ENCODE measurements around the gene PAFAH1B1. TPM values are rescaled to one million over a fixed set of nuclear protein-coding genes. Genes with fewer than 3 reads are reported as not detected.
"Not testable (repeated sequence)": the region's sequence is repeated elsewhere in the genome, so short reads cannot be mapped to it uniquely, and the experiment has no call there.

Gene PAFAH1B1
- total RNA-seq, 2 experiments from 2014 or later = 183 to 186 TPM

GRCh38 chr17:2660410-2660809, 67.0 kb downstream of the PAFAH1B1 start:
- ChIA-PET POLR2A (interaction anchor here (0.9 kb wide), 1 partner anchor 13 kb away, joined by 3 read pairs; no protein-coding TSS in a partner anchor), CTCF (interaction anchor here (0.6 kb wide), 1 partner anchor 12 kb away, joined by 3 read pairs; no protein-coding TSS in a partner anchor)
- peak overlapping the region; percentile 35 for H3K27ac Mint-ChIP-seq
- H3K27me3 Mint-ChIP-seq, H3K4me3 Mint-ChIP-seq, DNase-seq, H3K9me3 Mint-ChIP-seq: not testable (repeated sequence)
- peaks cover 38% of the 10 kb centered on the region for H3K36me3 Mint-ChIP-seq (ENCODE audit: low read depth)
- peaks cover 28% of the 10 kb centered on the region for H3K4me1 Mint-ChIP-seq

DNA sequence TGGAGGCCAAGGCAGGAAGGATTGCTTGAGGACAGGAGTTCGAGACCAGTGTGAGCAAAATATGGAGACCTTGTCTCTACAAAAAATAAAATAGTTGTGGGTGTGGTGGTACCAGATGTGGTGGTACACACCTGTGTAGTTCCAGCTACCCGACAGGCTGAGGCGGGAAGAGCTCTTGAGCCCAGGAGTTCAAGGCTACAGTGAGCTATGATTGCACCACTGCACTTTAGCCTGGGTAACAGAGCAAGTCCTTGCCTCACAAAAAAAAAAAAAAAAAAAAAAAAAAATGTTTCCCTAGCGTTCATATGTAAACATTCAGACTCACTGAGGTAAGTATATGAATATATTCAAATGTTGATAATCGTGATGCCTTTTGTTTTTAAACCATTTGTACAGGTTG, 78.6 kb downstream of the PAFAH1B1 start:
- DNase-seq = no peak
- Mint-ChIP-seq H3K4me1 (peaks cover 2% of the 10 kb centered on the region), H3K4me3 (no peak overlapping the region), H3K9me3 (no peaks in the 10 kb centered on the region), H3K36me3 (ENCODE audit: low read depth) (peaks cover 71% of the 10 kb centered on the region), H3K27me3 (no peaks in the 10 kb centered on the region), H3K27ac (no peak overlapping the region)
- ChIA-PET POLR2A (no interaction called here), CTCF (interaction anchor here (1.4 kb wide), 1 partner anchor 256 kb away, joined by 3 read pairs; no protein-coding TSS in a partner anchor)

DNA sequence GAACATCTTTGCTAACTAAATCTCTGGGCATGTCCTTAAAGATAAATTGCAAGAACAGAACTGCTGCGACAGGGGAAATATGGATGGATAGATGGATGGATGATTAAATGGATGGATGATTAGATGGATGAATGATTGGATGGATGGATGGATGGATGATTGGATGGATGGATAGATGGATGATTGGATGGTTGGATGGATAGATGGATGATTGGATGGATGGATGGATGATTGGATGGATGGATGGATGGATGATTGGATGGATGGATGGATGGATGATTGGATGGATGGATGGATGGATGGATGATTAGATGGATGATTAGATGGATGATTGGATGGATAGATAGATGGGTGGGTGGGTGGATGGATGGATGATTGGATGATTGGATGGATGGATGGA, 85.8 kb downstream of the PAFAH1B1 start:
- DNase-seq, H3K27ac Mint-ChIP-seq, H3K9me3 Mint-ChIP-seq, CTCF ChIA-PET, H3K4me3 Mint-ChIP-seq, H3K4me1 Mint-ChIP-seq, POLR2A ChIA-PET, H3K27me3 Mint-ChIP-seq: not testable (repeated sequence)
- peaks cover 68% of the 10 kb centered on the region for H3K36me3 Mint-ChIP-seq (ENCODE audit: low read depth)

DNA sequence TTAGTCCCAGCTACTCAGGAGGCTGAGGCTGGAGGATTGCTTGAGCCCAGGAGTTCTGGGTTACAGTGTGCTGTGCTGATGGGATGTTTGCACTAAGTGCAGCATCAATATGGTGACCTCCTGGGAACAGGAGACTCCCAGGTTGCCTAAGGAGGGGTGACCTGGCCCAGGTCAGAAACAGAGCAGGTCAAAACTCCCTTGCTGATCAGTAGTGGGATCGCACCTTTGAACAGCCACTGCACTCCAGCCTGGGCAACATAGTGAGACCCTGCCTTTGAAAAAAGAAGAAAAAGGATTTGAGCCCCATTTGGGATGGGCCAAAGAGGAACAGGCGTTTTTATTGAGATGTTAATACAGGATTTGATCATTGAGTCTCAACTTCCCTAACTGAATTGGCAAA, 87.5 kb downstream of the PAFAH1B1 start:
- H3K27ac Mint-ChIP-seq = no peak overlapping the region
- H3K4me3 Mint-ChIP-seq = no peak overlapping the region
- DNase-seq = no peak
- no peaks in the 10 kb centered on the region for H3K27me3 Mint-ChIP-seq
- ChIA-PET CTCF (no interaction called here), POLR2A (no interaction called here)
- peaks cover 61% of the 10 kb centered on the region for H3K36me3 Mint-ChIP-seq (ENCODE audit: low read depth)
- no peaks in the 10 kb centered on the region for H3K4me1 Mint-ChIP-seq
- H3K9me3 Mint-ChIP-seq = no peaks in the 10 kb centered on the region

- ChIA-PET CTCF (no interaction called here), POLR2A (no interaction called here)
- no peak for DNase-seq
- no peak overlapping the region for H3K4me3 Mint-ChIP-seq
- peaks cover 57% of the 10 kb centered on the region for H3K36me3 Mint-ChIP-seq (ENCODE audit: low read depth)
- no peaks in the 10 kb centered on the region for H3K4me1 Mint-ChIP-seq
- no peaks in the 10 kb centered on the region for H3K9me3 Mint-ChIP-seq
- no peak overlapping the region for H3K27ac Mint-ChIP-seq
- H3K27me3 Mint-ChIP-seq = no peaks in the 10 kb centered on the region
Observed at GRCh38 chr17:2681650-2682049, 88.2 kb downstream of the PAFAH1B1 start.

DNA sequence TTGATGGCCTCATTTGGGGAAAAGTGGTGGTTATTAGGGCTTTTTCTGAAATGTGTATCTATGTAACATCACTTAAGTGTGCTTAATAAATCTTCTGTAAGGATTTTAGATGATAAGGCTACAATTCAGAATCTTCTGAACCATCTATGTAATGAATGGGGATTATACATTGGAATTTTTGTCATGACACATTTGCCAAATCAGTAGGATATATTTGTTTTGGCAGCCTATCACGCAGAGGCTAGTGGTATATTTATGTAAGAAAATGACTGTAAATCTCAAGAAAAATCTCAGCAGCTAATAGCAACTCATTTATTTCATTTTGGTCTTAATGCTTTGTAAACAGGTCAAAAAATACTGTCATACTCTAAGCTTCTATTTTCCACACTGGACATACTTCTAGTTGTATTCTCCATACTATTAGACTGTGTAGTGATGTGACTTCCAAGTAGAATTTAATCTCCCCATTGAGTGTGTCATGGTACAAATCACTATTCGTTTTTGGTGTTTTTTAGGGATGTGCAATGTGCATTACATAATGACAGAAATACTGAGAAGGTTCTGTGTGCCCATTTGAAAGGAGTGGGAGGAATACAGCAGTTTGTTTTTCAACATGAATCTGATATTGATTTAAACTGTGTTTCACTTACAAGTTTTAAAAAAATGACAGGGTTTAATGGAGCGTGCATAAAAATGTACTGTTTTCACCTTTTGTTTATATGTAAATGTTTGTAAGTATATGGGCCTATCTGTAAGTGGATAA, 88.9 kb downstream of the PAFAH1B1 start:
- no peaks in the 10 kb centered on the region for H3K27me3 Mint-ChIP-seq
- ChIA-PET CTCF (no interaction called here), POLR2A (no interaction called here)
- peaks cover 52% of the 10 kb centered on the region for H3K36me3 Mint-ChIP-seq (ENCODE audit: low read depth)
- no peak for DNase-seq
- H3K4me1 Mint-ChIP-seq = no peaks in the 10 kb centered on the region
- no peaks in the 10 kb centered on the region for H3K9me3 Mint-ChIP-seq
- H3K4me3 Mint-ChIP-seq = no peak overlapping the region
- H3K27ac Mint-ChIP-seq = no peak overlapping the region

DNA sequence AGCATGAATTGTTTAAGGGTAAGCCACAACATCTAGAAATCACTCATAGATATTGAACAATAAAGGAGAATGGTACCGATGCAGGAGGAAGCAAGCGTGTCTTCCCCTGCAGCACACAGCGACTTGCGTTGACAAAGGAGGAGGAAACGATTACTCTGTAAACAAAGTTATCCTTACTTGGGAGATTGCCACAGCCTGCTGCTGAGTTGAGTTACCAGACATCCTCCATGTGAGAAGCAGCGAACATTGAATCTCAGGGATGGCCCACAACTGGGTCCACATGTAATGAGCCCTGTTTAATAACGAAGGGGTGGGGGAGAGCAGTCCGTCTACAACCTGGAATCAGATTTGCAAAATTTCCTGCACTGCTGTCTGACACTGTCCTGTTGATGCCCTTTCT, 90.5 kb downstream of the PAFAH1B1 start:
- CTCF ChIA-PET = no interaction called here
- POLR2A ChIA-PET = no interaction called here

GRCh38 chr17:2684549-2684948, 91.1 kb downstream of the PAFAH1B1 start:
- Mint-ChIP-seq H3K27me3 (no peaks in the 10 kb centered on the region), H3K4me1 (peaks cover 16% of the 10 kb centered on the region), H3K9me3 (no peaks in the 10 kb centered on the region), H3K27ac (no peak overlapping the region), H3K4me3 (no peak overlapping the region), H3K36me3 (ENCODE audit: low read depth) (peaks cover 49% of the 10 kb centered on the region)
- ChIA-PET CTCF (no interaction called here), POLR2A (no interaction called here)
- no peak for DNase-seq

More for the DNA sequence above, 90.5 kb downstream of the PAFAH1B1 start:
- H3K27ac Mint-ChIP-seq = no peak overlapping the region
- H3K36me3 Mint-ChIP-seq (ENCODE audit: low read depth) = peaks cover 50% of the 10 kb centered on the region
- no peak overlapping the region for H3K4me3 Mint-ChIP-seq
- no peaks in the 10 kb centered on the region for H3K9me3 Mint-ChIP-seq
- H3K4me1 Mint-ChIP-seq = peaks cover 10% of the 10 kb centered on the region
- no peaks in the 10 kb centered on the region for H3K27me3 Mint-ChIP-seq
- no peak for DNase-seq

- no peak overlapping the region for H3K27ac Mint-ChIP-seq
- ChIA-PET POLR2A (interaction anchor here (1.1 to 2.3 kb wide), 2 partner anchors 91 to 174 kb away, joined by 3 to 8 read pairs; partner anchors contain the start of genes METTL16 and PAFAH1B1), CTCF (interaction anchor here (1.4 kb wide), 1 partner anchor 10 kb away, joined by 4 read pairs; no protein-coding TSS in a partner anchor)
- peaks cover 16% of the 10 kb centered on the region for H3K4me1 Mint-ChIP-seq
- H3K9me3 Mint-ChIP-seq = no peaks in the 10 kb centered on the region
- no peak for DNase-seq
- H3K27me3 Mint-ChIP-seq = no peaks in the 10 kb centered on the region
- H3K36me3 Mint-ChIP-seq (ENCODE audit: low read depth) = peaks cover 38% of the 10 kb centered on the region
- H3K4me3 Mint-ChIP-seq = no peak overlapping the region
Observed at GRCh38 chr17:2685696-2686095, 92.2 kb downstream of the PAFAH1B1 start.

DNA sequence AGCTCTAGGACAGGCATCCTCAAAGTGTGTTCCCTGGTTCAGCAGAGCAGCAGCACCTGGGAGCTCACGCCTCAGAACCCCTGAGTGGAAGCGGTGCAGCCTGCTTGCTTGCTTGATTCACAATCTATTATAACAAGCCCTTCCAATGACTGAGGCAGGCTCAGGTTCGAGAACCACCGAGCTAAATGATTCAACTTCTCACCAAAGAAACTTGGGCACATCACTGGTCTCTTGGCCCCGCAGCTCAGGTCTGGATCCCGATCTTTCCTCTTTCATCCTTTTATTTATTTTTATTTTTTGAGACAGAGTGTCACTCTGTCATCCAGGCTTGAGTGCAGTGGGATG, 93.6 kb downstream of the PAFAH1B1 start:
- DNase-seq = no peak
- Mint-ChIP-seq H3K27ac (no peak overlapping the region), H3K4me1 (peaks cover 16% of the 10 kb centered on the region), H3K36me3 (ENCODE audit: low read depth) (peaks cover 29% of the 10 kb centered on the region), H3K4me3 (no peak overlapping the region), H3K27me3 (no peaks in the 10 kb centered on the region), H3K9me3 (no peaks in the 10 kb centered on the region)
- CTCF ChIA-PET = interaction anchor here (1.0 to 1.4 kb wide), 2 partner anchors 11 to 353 kb away, joined by 3 to 4 read pairs; no protein-coding TSS in a partner anchor
- POLR2A ChIA-PET = interaction anchor here (1.0 to 2.3 kb wide), 5 partner anchors 10 to 93 kb away, joined by 3 to 11 read pairs (median 5); partner anchors contain the start of gene PAFAH1B1

DNA sequence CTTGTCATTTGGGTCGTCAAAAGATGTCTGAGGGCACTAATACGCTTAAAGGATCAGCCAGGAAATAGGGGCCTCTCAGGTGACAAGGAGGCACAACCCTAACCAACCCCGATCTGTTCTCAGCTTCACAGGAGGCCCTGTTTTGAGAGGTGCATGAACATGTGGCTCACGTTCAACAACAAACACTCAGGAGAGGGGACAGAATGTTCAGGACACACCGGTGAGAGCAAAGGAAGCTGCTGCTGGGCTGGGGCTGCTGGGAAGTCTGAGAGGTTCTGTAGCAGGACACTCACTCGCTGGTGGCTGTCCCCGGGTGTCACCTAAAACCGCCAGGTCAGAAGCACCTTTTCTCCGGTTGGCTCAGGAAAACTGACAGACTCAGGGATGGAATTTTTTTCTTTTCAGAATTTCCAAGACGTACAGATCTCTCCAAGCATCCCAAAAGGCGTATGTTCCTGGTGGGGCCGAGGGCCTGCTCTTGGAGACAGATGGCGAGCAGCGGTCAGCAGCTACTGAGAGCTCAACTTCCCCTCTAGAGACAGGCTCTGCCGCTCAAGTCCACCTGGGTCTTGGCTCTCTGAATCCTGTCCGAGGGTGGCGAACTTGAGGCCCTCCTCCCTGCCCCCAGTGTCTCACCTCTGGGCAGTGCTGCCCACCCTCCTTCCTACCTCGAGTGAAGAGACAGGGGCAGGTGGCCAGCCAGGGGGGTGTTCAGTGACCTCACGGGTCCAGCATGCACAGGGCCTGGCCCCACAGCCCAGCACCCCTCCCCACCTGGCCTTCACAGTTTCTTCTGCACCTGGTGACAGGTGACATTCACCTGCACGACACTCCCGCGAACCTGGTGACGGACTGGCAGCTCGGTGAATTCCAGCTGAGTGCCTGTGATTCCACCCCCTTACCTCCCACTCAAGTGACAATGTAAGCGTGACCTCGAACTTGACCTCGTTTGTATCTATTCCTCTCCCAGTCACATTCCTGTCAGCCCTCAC, 95.2 kb downstream of the PAFAH1B1 start:
- H3K4me1 Mint-ChIP-seq = peaks cover 16% of the 10 kb centered on the region
- ChIA-PET CTCF (interaction anchor here (0.6 kb wide), 1 partner anchor 82 kb away, joined by 4 read pairs; no protein-coding TSS in a partner anchor), POLR2A (interaction anchor here (0.6 to 1.3 kb wide), 2 partner anchors 22 to 96 kb away, joined by 3 read pairs; partner anchors contain the start of gene PAFAH1B1)
- H3K36me3 Mint-ChIP-seq (ENCODE audit: low read depth) = peaks cover 13% of the 10 kb centered on the region
- H3K27me3 Mint-ChIP-seq = no peaks in the 10 kb centered on the region
- H3K9me3 Mint-ChIP-seq = no peaks in the 10 kb centered on the region
- peak overlapping the region; percentile 79 for H3K27ac Mint-ChIP-seq
- DNase-seq = no peak
- H3K4me3 Mint-ChIP-seq = no peak overlapping the region

DNA sequence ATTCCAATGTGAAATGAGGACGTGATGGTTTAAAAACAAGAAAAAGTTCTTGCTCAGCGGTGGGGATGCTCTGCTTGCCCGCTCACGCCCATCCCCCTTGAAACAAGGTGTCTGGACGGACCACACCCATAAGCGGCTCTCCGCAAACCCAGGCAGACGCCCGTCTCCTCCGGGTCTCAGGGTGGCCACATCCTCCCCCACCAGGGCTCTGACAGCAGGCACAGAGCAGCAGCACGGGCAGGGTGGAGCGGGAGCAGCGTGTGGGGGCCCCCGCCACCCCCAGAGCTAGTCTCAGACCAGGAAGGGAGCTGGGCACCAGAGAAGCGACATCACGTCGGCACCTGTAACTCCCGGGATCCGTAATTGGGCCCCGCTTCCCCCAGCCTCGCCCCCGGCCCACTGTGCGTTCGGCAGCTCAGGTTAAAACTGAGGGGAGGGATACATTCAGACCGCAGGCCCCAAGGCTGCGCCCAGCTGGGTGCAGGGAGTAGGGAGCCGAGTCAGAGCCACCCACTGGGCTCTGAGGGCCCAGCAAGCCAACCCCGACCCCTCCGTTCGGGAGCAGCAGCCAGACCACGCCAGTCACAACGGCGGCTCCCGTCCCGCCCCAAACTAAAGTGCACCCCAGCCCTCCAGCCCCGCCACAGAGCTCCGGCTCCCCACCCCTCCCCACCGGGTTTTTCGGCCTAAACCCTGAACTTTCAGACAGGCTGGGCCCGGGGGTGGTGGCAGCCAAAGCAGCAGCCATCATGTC, 96.1 kb downstream of the PAFAH1B1 start:
- Mint-ChIP-seq H3K4me1 (peaks cover 16% of the 10 kb centered on the region), H3K27me3 (no peaks in the 10 kb centered on the region), H3K4me3 (peak overlapping the region; percentile 6), H3K27ac (peak overlapping the region; percentile 79), H3K9me3 (no peaks in the 10 kb centered on the region), H3K36me3 (ENCODE audit: low read depth) (peaks cover 10% of the 10 kb centered on the region)
- DNase-seq = peak; percentile 62
- CTCF ChIA-PET = no interaction called here
- POLR2A ChIA-PET = no interaction called here
